Activated CD8-positive, alpha-beta memory T cell treated with anti-CD3 and anti-CD28 coated beads for 48 hours (primary cell): Measurements from ENCODE around the gene ZNF749.
A peak's percentile ranks its signal among the peaks of the same experiment; 100 is the strongest.

Experiments used
- DNase-seq, 3 experiments: peaks; one replicate each; pipeline ENCODE4 v3.0.0-alpha.2; 2020; ENCODE audit warnings: low read depth in 2 of 3, low spot score in 2 of 3

Gene ZNF749

DNA sequence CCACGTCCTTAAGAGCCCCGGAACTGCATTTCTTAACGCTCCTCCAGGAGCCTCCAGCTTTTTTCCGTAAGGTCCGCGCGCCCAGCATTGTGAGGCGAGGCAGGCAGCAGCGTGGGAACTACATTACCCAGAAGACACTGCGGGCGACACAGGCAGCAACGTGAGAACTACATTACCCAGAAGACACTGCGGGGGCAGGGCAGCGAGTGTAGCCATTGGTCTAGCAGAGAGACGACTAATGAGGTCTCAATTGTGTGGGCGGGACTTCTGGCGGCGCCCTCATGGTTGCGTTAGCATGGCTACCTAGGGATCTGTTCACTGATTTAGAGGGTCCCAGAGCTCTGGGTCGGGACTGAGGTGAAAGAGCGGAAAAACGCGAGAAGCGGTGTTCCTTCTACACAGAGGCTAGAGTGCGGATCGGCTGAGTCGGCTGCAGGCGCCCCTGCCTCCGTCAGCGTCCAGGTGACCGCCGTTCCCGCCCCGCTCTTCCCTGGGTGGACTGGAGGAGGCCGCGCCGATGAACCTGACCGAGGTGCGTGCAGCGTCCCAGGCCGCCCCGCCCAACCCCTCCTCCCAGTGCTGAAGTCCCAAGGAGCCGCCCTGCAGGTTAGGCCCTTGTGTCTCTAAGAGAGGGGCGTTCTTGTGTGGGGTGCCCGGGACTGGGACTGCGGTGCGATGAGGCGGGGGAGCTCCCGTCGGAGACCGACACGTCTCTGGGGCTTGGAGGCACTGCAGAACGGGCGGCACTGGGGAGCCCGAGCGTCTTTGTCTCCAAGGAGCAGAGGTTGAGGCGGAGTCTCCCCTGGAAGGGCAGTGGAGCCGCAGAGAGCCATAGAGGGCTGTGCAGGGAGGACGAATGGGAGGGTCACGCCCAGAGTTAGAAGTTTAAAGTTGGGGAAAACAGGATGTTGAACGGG is at the start of gene ZNF749:
TSS of gene ZNF749 (plus strand) at position 264 of the 917 bp plus-strand sequence. CDS start at position 518, 254 bp downstream.
- DNase-seq = peak; percentile 67 to 80 (median 79)

DNA sequence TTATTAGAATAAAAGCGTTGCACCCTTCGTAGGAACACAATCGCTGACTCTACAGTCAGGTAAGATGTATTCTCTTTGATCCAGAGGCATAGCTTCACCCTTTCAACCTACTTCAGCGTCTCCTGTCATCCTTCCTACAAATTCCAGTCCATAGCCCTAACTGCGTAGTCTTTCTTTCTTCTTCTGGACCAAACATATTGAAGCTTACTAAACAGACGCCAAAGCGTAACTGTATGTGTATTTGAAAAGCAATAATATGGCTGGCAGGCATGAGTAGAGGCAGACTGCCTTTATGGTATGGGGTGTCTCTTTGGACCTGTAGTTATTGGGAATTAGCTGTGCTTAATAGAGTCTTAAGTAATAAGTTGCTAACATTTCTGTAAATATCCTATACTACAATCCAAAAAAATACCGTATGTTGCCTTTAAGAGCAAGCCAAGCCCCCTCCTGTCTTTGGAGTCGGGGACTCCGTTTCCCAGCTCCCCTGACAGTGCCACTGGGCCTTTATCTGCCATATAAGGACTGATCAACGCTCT is 45.9 kb upstream of the ZNF749 start:
- no peak for DNase-seq

DNA sequence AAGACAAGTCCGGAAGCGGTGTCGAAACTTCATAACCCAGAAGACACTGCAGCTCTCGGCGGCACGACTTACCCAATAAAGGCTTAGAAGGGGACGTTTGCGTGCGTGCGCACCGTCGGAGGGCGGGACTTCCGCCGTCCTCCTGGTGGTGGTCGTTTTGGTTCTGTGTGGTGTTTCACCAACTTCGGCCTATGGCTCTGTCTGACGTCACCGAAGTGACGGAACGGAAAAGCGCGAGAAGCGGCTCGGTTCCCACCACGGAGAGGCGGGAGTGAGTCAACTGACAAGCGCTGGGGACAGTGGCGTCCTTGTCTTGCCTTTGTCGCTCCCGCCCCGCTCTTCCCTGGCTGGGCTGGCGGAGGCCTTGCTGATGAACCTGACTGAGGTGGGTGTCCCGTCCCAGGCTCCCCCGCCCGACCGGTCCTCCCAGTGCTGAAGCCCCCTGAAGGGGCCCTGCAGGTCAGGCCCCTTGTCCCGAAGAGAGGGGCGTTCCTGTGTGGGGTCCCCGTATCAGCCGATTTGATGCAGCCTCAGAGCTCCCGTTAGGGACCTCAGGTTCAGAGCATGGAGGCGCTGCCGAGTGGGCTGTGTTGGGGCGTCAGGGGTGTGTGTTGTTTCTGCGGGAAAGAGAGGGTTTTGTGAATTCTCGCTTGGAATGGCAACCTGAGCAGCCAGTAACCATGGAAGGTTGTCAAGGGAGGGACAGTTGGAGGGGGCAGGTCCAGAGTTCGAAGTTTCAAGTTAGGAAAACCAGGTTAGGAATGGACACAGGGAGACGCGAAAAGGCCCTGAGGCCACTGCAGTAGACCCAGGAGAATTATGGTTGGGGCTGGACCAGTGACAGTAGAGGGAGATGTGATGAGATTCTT is 45.2 kb upstream of the ZNF749 start, which contains the start of gene ZNF548:
TSS of gene ZNF548 (plus strand) at position 125 of the 869 bp plus-strand sequence. CDS start at position 371, 246 bp downstream.
- peak; percentile 82 to 97 (median 95) for DNase-seq

DNA sequence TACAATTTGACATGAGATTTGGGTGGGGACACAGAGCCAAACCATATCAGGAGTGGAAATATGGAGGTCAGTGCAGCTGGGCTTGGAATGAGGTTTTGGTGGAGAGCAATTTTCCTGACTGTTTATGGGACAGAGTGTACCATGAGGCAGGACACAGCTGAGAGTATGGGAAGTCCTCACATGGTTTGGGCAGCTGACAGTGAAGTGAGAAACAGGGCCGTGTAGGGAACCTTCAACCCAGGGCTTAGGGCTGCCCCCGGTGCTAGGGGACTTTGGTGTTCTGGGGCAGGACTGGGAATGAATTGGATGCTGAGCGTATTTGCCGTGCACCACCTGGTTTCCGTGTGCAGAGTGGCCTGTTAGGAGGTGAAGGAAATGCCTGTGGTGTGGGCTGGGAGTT is 39.4 kb upstream of the ZNF749 start:
- DNase-seq = no peak

DNA sequence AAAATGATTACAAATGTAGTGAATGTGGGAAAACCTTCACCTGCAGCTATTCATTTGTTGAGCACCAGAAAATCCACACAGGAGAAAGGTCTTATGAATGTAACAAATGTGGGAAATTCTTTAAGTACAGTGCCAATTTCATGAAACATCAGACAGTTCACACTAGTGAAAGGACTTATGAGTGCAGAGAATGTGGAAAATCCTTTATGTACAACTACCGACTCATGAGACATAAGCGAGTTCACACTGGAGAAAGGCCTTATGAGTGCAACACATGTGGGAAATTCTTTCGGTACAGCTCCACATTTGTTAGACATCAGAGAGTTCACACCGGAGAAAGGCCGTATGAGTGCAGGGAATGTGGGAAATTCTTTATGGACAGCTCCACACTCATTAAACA is 36.3 kb upstream of the ZNF749 start:
- DNase-seq = no peak

DNA sequence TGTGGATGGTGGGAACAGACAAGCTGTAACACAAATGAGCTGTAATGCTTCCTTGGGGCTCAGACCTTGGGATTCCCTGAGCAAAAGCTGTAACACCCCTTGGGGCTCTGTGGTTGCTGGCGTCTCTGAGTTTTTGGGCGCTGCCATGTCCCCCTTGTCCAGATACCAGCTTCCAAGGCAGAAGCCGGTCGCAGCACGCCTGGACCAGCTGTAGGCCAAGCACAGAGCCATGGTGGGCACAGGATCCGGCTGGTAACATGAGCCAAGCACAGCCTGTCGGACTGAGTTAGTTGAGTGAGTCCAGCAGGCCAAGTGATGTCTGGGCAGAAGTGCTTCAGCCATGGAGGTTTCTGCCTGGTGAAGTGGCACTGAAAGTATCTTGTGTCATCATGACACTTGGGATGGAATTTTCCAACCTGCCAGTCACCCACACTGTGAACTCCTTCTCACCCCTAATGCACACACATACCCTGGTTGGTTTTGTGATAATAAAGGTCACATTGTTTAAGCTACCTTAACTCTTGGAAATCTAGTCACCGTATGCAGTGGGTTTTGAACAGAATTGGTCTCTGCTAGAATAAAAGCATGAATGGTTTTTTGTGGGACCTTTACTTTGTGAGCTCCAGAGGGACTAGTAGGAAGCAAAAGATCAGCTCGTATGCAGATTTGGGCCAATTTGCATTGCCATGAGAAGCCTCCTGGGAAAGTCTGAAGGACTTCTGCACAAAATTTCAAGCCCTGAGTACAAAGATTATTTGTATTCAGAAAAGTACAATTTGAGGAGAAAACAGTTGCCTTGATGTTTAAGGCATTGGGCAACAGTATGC is 31.2 kb upstream of the ZNF749 start:
- DNase-seq = no peak

DNA sequence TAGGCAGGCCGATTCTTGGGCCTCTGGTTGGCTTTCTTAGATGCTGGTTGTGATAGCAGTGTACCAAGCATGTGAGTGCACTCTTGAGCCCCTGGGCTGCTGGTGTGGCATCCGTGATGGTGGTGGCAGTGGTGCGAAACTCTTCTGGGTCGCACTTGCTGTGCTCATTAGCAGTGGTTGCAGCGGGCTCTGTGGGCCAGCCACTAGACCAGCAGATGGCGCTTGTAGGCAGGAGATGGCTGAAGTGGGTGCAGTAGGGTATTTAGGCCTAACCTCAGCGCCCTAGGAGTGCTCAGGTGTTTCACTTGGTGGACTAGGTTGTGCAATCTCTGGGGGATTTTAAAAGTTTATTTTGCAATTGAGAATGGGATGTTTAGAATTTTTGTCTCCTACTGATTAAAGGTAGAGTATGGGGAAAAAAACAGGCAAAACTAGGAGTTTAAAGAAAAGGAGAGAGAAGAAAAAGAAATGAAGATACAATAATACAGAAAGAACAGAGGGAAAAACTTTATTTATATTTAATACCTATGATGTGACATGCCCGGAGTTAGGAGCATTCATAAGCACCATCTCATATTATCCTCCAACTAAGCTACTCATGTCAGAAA is 28.5 kb upstream of the ZNF749 start:
- DNase-seq = peak; percentile 18 to 23 (median 22)

DNA sequence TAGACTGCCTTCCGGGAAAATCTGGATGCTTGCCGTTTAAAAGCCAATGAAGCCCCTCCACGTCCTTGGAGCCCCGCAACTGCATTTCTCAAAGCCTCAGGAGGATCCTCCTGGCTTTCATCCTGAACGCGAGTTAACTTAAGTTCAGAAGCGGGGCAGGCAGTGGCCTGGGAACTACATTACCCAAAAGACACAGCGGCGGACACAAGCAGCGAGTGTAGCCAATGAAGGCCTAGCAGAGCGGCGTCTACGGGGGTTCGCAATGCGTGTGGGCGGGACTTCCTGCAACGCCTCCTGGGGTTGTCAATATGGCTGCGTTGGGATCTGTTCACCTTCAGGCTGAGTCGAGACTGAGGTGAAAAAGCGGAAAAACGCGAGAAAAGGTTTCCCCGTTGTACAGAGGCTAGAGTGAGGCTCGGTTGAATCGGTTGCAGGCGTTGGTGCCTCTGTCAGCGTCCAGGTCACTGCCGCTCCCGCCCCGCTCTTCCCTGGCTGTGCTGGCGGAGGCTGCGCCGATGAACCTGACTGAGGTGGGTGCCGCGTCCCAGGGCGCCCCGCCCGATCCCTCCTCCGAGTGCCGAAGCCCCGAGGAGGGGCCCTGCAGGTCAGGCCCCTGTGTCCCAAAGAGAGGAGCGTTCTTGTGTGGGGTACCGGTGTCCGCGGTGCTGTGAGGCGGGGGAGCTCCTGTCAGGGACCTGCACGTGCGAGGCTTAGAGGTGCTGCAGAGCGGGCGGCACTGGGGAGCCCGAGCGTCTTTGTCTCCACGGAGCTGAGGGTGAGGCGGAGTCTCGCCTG is 24.1 kb upstream of the ZNF749 start, which contains the start of gene ZNF17:
TSS of gene ZNF17 (plus strand) at position 285 of the 795 bp plus-strand sequence. CDS start 2,455 bp downstream, outside the sequence.
- DNase-seq = peak; percentile 53 to 76 (median 74)

DNA sequence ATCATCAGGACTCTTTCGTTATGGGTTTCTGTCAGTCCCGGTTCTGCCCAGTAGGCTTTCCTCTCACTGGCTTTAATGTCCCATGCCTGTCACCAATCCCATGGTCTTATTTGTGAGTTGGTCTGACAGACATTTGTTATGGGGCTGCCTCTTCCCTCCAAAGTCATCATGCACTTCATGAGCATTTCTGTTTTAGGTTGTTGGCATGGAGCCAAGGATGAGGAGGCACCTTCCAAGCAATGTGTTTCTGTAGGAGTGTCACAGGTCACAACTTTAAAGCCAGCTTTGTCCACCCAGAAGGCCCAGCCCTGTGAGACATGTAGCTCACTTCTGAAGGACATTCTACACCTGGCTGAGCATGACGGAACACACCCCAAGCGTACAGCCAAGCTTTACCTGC is 15.7 kb upstream of the ZNF749 start:
- no peak for DNase-seq

DNA sequence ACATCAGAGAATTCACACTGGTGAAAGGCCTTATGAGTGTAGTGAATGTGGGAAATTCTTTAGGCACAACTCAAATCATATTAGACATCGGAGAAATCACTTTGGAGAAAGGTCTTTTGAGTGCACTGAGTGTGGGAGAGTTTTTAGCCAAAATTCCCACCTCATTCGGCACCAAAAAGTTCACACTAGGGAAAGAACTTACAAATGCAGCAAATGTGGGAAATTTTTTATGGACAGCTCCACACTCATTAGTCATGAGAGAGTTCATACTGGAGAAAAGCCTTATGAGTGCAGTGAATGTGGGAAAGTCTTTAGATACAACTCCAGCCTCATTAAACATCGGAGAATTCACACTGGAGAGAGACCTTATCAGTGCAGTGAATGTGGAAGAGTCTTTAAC is 14.1 kb upstream of the ZNF749 start:
- no peak for DNase-seq

DNA sequence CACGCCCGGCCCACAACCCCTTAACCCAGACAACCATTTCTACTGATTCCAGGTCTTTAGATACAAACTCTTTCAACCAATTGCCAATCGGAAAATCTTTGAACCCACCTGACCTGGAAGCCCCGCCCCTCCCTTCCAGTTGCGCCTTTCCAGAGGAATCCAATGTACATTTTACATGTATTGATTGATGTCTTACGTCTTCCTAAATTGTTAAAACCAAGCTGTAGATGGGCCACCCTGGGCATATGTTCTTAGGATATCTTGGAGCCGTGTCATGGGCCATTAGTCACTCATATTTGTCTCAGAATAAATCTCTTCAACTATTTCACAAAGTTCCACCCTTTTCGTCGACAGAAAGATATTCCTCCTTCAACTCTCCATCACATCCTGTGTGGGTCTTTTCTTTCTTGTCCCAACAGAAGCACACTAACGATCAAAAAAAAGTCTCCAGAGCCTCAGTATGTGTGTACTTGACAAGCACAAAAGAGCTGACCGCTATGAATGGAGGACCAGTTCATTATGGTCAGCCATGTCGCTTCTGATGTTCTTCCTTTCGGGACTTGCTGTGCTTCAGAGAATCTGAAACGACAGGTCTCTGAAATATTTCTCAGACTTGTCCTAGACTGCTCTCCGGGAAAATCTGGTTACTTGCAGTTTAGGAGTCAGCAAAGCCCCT is 601 bp upstream of the ZNF749 start:
- no peak for DNase-seq

DNA sequence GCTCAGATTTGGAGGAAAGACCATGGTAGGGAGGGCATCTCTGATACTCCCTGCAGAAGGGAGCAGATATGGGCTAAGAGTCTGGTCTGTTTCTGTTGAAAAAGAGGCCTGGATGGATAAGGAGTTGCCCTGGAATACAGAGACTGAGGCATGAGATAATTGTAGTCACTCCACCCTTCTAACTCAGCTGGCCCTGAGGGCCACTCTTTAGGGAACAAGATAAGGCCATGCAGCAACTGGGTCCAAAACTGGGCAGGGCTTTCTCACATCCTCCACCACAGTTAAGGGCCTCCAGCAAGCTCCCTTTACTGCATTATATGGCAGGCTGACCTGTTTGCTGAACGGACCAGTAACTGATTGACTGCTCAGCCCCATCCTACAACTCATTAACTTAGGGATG is 1.3 kb downstream of the ZNF749 start:
- no peak for DNase-seq

DNA sequence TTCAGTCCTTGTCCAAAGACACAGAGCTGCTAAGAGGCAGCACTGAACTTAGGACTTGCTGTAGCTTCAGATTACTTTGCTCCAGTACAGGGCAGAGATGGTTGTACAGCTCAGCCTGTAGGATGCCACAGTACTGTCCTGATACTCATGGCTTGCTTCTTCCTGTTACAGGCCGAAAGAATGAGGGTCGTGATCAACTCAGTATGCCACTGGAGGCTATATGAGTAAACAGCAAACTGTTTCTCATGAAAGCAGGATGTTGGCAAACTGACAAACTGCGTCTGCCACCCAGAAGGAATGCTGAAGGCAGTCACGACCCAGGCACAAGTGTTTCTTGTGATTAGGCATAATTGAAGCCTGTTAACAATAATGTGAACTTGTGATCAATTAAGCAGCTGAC is 2.8 kb downstream of the ZNF749 start:
- DNase-seq = no peak

DNA sequence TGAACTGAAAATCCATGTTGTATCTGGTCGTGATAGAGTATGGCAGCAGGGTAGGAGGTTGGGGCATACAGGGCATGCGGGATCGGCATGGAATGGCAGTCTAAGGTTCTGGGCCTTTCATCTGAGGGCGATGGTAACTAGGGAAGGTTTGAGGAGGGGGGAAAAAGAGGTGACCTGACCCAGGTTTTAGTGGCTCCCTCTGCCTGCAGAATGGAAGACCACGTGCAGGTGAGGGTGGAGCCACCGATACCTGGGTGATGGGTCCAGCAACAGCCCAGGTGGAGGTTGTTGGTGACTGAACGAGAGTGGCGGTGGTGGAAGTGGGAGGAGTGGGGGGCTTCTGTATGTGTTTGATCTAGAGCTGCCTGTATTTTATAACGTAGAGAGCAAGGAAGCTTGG is 3.8 kb downstream of the ZNF749 start:
- no peak for DNase-seq

DNA sequence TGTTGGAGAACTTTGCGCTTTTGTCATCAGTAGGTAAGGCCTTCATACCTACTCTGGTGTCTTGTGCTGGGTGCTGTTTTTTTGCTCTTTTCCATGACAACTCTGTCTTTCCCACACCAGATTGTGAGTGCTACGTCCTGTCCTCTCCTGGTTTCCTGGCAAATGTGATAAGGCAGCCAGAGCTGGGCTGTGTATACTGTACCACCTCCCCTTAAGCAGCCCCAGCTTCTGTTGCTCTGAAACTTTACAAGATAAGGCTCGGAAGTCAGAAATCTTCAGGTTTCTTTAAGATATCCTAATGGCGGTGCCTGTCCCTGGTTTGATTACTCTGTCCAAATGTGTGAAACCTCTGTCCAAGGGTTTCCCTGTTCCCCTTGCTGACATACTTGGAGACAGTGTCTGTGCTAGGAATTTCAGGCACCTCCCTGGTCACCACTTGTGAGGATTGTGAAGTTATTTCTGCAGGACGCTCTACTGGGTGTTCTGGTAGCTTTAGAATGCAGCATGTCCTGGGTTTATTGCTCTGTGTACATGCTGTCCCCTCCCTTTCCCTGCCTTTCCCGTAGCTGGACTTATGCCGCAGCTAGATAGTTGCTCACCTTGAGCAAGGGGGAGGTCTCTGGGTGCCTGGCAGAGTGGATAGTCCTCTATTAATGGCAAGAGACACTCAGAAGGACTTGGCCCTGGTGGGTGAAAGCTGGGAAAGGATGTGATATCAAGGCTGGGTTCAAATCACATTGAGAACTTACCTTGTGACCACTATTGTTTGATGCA is 7.0 kb downstream of the ZNF749 start:
- no peak for DNase-seq

DNA sequence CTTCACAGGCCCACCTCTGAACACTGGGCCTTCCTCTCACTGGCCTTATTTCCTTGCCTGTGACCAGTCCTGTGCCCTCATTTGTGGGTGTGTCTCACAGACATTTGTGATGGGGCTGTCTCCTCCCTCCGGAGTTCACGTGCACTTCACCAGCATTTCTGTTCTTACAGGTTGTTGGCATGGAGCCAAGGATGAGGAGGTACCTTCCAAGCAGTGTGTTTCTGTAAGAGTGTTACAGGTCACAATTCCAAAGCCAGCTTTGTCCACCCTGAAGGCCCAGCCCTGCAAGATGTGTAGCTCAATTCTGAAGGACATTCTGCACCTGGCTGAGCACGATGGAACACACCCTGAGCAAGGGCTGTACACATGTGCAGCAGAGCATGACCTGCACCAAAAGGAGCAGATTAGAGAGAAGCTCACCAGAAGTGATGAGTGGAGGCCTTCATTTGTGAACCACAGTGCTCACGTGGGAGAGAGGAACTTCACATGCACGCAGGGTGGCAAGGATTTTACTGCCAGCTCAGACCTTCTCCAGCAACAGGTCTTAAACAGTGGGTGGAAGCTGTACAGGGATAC is 8.1 kb downstream of the ZNF749 start:
- no peak for DNase-seq

DNA sequence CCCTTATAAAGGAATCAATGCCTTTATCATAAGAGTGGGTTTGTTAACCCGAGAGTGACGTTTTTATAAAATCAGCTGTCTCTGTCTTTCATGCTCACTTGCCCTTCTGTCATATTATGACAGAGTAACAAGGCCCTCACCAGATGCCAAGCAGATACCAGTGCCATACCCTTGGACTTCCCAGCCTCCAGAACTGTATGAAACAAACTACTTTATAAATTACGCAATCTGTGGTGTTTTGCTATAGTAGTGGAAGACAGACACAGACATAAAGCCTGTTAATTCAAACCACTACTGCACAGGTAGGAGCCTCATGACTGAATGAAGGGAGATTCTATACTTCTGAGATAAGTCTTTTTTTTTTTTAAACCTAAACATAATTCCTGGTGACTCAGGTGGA is 17.2 kb downstream of the ZNF749 start:
- no peak for DNase-seq
